Duodenal mucosa (tissue), 2 donors: ENCODE data around the gene NTRK3.

Experiments
- H3K27ac ChIP-seq: one replicate; pipeline ENCODE4 v1.7.0; 2013; ENCODE audit warnings: low read depth, low read length
- H3K27me3 ChIP-seq, 2 donors: one replicate each; pipeline ENCODE4 v1.7.0; 2013; ENCODE audit warnings: low read length in 2 of 2, control low read depth in 1 of 2; ENCODE audit not compliant: insufficient read depth in 2 of 2, control insufficient read depth in 1 of 2
- H3K36me3 ChIP-seq, 2 donors: one replicate each; pipeline ENCODE4 v1.7.0; 2013; ENCODE audit warnings: low read length in 2 of 2, control low read depth in 1 of 2; ENCODE audit not compliant: insufficient read depth in 2 of 2, control insufficient read depth in 1 of 2
- H3K4me1 ChIP-seq, 2 donors: one replicate each; pipeline ENCODE4 v1.7.0; 2013; ENCODE audit warnings: low read length in 2 of 2, control low read depth in 1 of 2; ENCODE audit not compliant: insufficient read depth in 2 of 2, control insufficient read depth in 1 of 2
- H3K4me3 ChIP-seq, 2 donors: one replicate each; pipeline ENCODE4 v1.7.0; 2013; ENCODE audit warnings: low read length in 2 of 2, low read depth in 1 of 2
- H3K9ac ChIP-seq, 2 donors: one replicate each; pipeline ENCODE4 v1.7.0; 2013; ENCODE audit warnings: low read length in 2 of 2, low read depth in 1 of 2
- H3K9me3 ChIP-seq, 2 donors: one replicate each; pipeline ENCODE4 v1.7.0; 2013; ENCODE audit warnings: low read length in 2 of 2, control low read depth in 1 of 2; ENCODE audit not compliant: control insufficient read depth in 1 of 2

Gene NTRK3

GRCh38 chr15:87930457-87930856, 326.1 kb downstream of the NTRK3 start:
- no peak overlapping the region for H3K4me3 ChIP-seq
- no peak overlapping the region for H3K9ac ChIP-seq
- H3K27ac ChIP-seq: no peak overlapping the region
- no peaks in the 10 kb centered on the region for H3K27me3 ChIP-seq
- H3K4me1 ChIP-seq: no peaks in the 10 kb centered on the region
- H3K36me3 ChIP-seq: no peaks in the 10 kb centered on the region
- no peaks in the 10 kb centered on the region for H3K9me3 ChIP-seq

GRCh38 chr15:87929841-87930240, 326.7 kb downstream of the NTRK3 start:
- Histone ChIP-seq H3K4me1 (no peaks in the 10 kb centered on the region), H3K9ac (no peak overlapping the region), H3K36me3 (no peaks in the 10 kb centered on the region), H3K9me3 (no peaks in the 10 kb centered on the region), H3K27ac (no peak overlapping the region), H3K4me3 (no peak overlapping the region), H3K27me3 (no peaks in the 10 kb centered on the region)

GRCh38 chr15:87924433-87924832, 332.1 kb downstream of the NTRK3 start:
- Histone ChIP-seq H3K4me1 (no peaks in the 10 kb centered on the region), H3K27ac (no peak overlapping the region), H3K9ac (no peak overlapping the region), H3K36me3 (no peaks in the 10 kb centered on the region), H3K4me3 (no peak overlapping the region), H3K9me3 (no peaks in the 10 kb centered on the region), H3K27me3 (no peaks in the 10 kb centered on the region)

GRCh38 chr15:87919064-87919463, 337.5 kb downstream of the NTRK3 start:
- Histone ChIP-seq H3K27me3 (no peaks in the 10 kb centered on the region), H3K36me3 (no peaks in the 10 kb centered on the region), H3K4me1 (no peaks in the 10 kb centered on the region), H3K4me3 (no peak overlapping the region), H3K9me3 (no peaks in the 10 kb centered on the region), H3K27ac (no peak overlapping the region), H3K9ac (no peak overlapping the region)

GRCh38 chr15:87917480-87917879, 339.1 kb downstream of the NTRK3 start:
- Histone ChIP-seq H3K9me3 (no peaks in the 10 kb centered on the region), H3K27ac (no peak overlapping the region), H3K9ac (no peak overlapping the region)

GRCh38 chr15:87916208-87916607, 340.3 kb downstream of the NTRK3 start:
- no peak overlapping the region for H3K4me3 ChIP-seq
- H3K4me1 ChIP-seq: no peaks in the 10 kb centered on the region
- H3K9ac ChIP-seq: no peak overlapping the region
- no peaks in the 10 kb centered on the region for H3K36me3 ChIP-seq
- H3K27ac ChIP-seq: no peak overlapping the region
- no peaks in the 10 kb centered on the region for H3K9me3 ChIP-seq
- no peaks in the 10 kb centered on the region for H3K27me3 ChIP-seq

More at GRCh38 chr15:87917480-87917879, 339.1 kb downstream of the NTRK3 start:
- no peak overlapping the region for H3K4me3 ChIP-seq
- no peaks in the 10 kb centered on the region for H3K4me1 ChIP-seq
- no peaks in the 10 kb centered on the region for H3K27me3 ChIP-seq
- H3K36me3 ChIP-seq: no peaks in the 10 kb centered on the region

- H3K9me3 ChIP-seq: no peaks in the 10 kb centered on the region
- H3K9ac ChIP-seq: no peak overlapping the region
- no peaks in the 10 kb centered on the region for H3K4me1 ChIP-seq
- no peak overlapping the region for H3K4me3 ChIP-seq
- H3K27ac ChIP-seq: no peak overlapping the region
- no peaks in the 10 kb centered on the region for H3K27me3 ChIP-seq
- H3K36me3 ChIP-seq: no peaks in the 10 kb centered on the region
These were observed 346.2 kb downstream of the NTRK3 start for GRCh38 chr15:87910301-87910700.

GRCh38 chr15:87907676-87908446, 348.7 kb downstream of the NTRK3 start:
- H3K27me3 ChIP-seq: no peaks in the 10 kb centered on the region
- H3K4me1 ChIP-seq: no peaks in the 10 kb centered on the region
- no peak overlapping the region for H3K27ac ChIP-seq

GRCh38 chr15:87906444-87906843, 350.1 kb downstream of the NTRK3 start:
- H3K4me1 ChIP-seq: no peaks in the 10 kb centered on the region
- H3K27me3 ChIP-seq: no peaks in the 10 kb centered on the region
- H3K9ac ChIP-seq: no peak overlapping the region
- H3K9me3 ChIP-seq: no peaks in the 10 kb centered on the region
- H3K27ac ChIP-seq: no peak overlapping the region
- no peaks in the 10 kb centered on the region for H3K36me3 ChIP-seq
- no peak overlapping the region for H3K4me3 ChIP-seq

More at GRCh38 chr15:87907676-87908446, 348.7 kb downstream of the NTRK3 start:
- no peak overlapping the region for H3K4me3 ChIP-seq
- no peak overlapping the region for H3K9ac ChIP-seq
- H3K9me3 ChIP-seq: no peaks in the 10 kb centered on the region
- H3K36me3 ChIP-seq: no peaks in the 10 kb centered on the region

- H3K9ac ChIP-seq: no peak overlapping the region
- no peak overlapping the region for H3K4me3 ChIP-seq
- H3K27ac ChIP-seq: no peak overlapping the region
- no peaks in the 10 kb centered on the region for H3K4me1 ChIP-seq
- H3K9me3 ChIP-seq: no peaks in the 10 kb centered on the region
- no peaks in the 10 kb centered on the region for H3K27me3 ChIP-seq
- H3K36me3 ChIP-seq: no peaks in the 10 kb centered on the region
These were observed 353.6 kb downstream of the NTRK3 start for GRCh38 chr15:87902772-87903426.
